NT2/D1 (cell line): ENCODE measurements around the gene LCNL1.

Source experiments
- SUZ12 ChIP-seq: IDR thresholded peaks from 2 replicates; pipeline ENCODE4 v1.6.1; 2011; ENCODE audit not compliant: insufficient read length, insufficient read depth; ENCODE audit errors: extremely low read depth
- YY1 ChIP-seq: IDR thresholded peaks from 2 replicates; pipeline ENCODE4 v1.6.1; 2011; ENCODE audit not compliant: insufficient read length, insufficient read depth
- ZNF274 ChIP-seq: IDR thresholded peaks from 2 replicates; pipeline ENCODE4 v1.6.1; 2011; ENCODE audit warnings: mild to moderate bottlenecking, low read depth, low read length

DNA sequence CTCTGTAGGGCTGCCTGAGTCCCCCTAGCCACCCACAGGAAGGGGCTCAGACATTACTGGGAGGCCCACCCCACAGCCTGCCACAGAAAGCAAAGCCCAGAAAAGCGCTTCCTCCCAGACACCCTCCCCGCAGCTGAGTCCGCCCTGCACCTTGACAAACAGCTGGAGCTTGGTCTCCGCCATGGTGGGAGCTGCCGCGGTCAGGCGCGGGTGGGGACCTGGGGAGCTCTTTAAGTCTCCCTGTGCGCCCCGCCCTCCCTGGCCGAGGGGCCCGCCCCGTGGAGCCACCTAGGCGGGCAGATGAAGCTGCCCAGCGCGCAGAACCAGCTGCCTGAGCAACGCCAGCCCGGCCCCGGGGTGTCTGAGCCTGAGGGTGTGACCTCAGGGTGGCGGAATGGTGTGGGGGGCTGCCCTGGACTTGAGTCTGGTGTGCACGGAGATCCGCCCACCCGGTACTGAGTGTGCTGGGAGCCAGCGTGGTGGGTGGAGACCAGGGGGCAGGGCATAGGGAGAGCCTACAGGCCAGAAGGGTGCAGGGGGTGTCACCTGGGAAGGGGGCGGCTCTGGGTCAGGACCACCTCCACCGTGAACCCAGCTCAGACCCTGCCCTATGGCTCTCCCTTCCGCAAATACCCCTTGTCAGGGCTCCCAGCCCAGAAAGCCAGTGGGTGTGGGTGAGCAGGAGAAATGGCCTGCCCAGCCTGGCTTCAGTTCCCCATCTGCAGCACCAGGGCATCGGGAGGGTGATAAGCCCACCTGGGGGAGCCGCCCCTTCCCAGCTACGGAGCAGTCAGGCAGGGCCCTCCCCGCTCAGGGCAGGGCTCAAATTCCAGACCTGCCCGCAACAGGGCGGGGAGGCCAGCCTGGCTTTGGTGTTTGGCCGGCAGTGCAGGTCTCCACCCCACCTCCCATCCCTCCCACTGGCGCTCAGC is 13.8 kb downstream of the LCNL1 start, which contains the start of gene CLIC3:
- TF ChIP-seq SUZ12, result no peak
- TF ChIP-seq ZNF274, result no peak
- TF ChIP-seq YY1, result no peak
